SK-N-SH (cell line): ENCODE results near the gene SYCN.

Source experiments
- EP300 ChIP-seq, 2 experiments: IDR thresholded peaks; 2 replicates each; pipeline versions ENCODE4 v1.4.0 to v1.6.1; 2012; ENCODE audit warnings: borderline replicate concordance in 1 of 2, low read depth in 1 of 2, low read length in 1 of 2
- EZH2phosphoT487 ChIP-seq: fragments of 200-600 bp; sonication (generic); IDR thresholded peaks from 2 replicates; pipeline ENCODE4 v1.6.1; 2017; ENCODE audit warnings: low read depth, mixed run types, mild to moderate bottlenecking, antibody characterized with exemption, moderate library complexity, borderline replicate concordance
- GABPA ChIP-seq: IDR thresholded peaks from 2 replicates; pipeline ENCODE4 v1.4.0; 2012; ENCODE audit warnings: low read depth, mild to moderate bottlenecking
- GATA2 ChIP-seq: sonication (generic); formaldehyde crosslinking; IDR thresholded peaks from 2 replicates; pipeline ENCODE4 v1.5.0; 2020; ENCODE audit warnings: mild to moderate bottlenecking, missing genetic modification reagents
- NFIC ChIP-seq: IDR thresholded peaks from 2 replicates; pipeline ENCODE4 v1.4.0; 2012; ENCODE audit warnings: borderline replicate concordance
- NRF1 ChIP-seq: IDR thresholded peaks from 2 replicates; pipeline ENCODE4 v1.6.1; 2012; ENCODE audit warnings: low read depth, mild to moderate bottlenecking, low read length
- POLR2AphosphoS5 ChIP-seq: IDR thresholded peaks from 2 replicates; pipeline ENCODE4 v1.6.1; 2012; ENCODE audit warnings: low read depth, low read length
- RCOR1 ChIP-seq: fragments of 150-350 bp; IDR thresholded peaks from 2 replicates; pipeline ENCODE4 v1.6.1; 2017; ENCODE audit warnings: antibody characterized with exemption, low read length
- YY1 ChIP-seq: IDR thresholded peaks from 2 replicates; pipeline ENCODE4 v1.4.0; 2012; ENCODE audit warnings: low read depth, mild to moderate bottlenecking
- TF ChIP-seq, protein P1 (sequence below): fragments of 200-600 bp; sonication (generic); IDR thresholded peaks from 2 replicates; pipeline ENCODE4 v1.6.1; 2017; ENCODE audit warnings: antibody characterized with exemption, mild to moderate bottlenecking, moderate library complexity
- TF ChIP-seq, protein P2 (sequence below): IDR thresholded peaks from 2 replicates; pipeline ENCODE4 v1.6.1; 2012; ENCODE audit warnings: mild to moderate bottlenecking, low read depth, low read length, moderate library complexity
- TF ChIP-seq, protein P3 (sequence below): IDR thresholded peaks from 2 replicates; pipeline ENCODE4 v1.4.0; 2012; ENCODE audit warnings: low read depth
- TF ChIP-seq, protein P4 (sequence below): fragments of 150-350 bp; IDR thresholded peaks from 2 replicates; pipeline ENCODE4 v1.6.1; 2017; ENCODE audit warnings: antibody characterized with exemption, low read length, low read depth, borderline replicate concordance

DNA sequence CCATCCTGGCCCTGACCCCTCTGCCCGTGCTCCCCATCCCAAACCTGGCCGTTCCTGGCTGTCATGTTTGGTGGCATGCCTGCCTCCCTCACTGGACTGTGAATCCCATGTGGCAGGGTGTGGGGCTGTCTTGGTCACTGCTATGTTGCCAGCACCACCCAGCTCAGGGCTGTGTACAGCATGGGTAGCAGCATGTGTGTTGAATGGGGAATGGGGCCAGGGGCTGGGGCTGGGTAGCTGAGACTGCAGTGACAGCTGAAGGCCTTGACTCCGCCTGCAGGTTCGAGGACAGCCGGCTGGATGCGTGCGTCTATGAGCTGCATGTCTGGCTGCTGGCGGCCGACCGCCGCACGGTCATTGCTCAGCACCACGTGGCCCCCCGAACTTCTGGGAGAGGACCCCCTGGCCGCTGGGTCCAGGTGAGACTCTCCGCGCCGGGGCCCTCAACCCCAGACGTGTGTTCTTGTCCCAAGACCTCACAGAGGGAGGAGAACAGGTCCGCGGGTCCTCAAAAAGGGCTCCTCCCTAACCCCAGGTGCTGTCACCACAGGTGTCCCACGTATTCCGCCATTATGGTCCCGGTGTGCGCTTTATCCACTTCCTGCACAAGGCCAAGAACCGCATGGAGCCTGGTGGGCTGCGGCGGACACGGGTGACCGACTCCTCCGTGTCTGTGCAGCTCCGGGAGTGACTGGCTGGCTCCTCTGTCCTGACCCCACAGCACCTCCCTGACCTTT is 3.8 kb downstream of the SYCN start:
- TF ChIP-seq, protein P1, sequence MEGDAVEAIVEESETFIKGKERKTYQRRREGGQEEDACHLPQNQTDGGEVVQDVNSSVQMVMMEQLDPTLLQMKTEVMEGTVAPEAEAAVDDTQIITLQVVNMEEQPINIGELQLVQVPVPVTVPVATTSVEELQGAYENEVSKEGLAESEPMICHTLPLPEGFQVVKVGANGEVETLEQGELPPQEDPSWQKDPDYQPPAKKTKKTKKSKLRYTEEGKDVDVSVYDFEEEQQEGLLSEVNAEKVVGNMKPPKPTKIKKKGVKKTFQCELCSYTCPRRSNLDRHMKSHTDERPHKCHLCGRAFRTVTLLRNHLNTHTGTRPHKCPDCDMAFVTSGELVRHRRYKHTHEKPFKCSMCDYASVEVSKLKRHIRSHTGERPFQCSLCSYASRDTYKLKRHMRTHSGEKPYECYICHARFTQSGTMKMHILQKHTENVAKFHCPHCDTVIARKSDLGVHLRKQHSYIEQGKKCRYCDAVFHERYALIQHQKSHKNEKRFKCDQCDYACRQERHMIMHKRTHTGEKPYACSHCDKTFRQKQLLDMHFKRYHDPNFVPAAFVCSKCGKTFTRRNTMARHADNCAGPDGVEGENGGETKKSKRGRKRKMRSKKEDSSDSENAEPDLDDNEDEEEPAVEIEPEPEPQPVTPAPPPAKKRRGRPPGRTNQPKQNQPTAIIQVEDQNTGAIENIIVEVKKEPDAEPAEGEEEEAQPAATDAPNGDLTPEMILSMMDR = no peak
- TF ChIP-seq YY1 (no peak), NRF1 (no peak), EP300 (IDR thresholded peaks at IDR 0.05; ENCODE audit: borderline replicate concordance in 1 of 2, low read depth in 1 of 2, low read length in 1 of 2) (no peak), GABPA (no peak), GATA2 (CRISPR knock-in tag) (no peak), POLR2AphosphoS5 (no peak), NFIC (no peak), RCOR1 (no peak), EZH2phosphoT487 (no peak)
- TF ChIP-seq, protein P2, sequence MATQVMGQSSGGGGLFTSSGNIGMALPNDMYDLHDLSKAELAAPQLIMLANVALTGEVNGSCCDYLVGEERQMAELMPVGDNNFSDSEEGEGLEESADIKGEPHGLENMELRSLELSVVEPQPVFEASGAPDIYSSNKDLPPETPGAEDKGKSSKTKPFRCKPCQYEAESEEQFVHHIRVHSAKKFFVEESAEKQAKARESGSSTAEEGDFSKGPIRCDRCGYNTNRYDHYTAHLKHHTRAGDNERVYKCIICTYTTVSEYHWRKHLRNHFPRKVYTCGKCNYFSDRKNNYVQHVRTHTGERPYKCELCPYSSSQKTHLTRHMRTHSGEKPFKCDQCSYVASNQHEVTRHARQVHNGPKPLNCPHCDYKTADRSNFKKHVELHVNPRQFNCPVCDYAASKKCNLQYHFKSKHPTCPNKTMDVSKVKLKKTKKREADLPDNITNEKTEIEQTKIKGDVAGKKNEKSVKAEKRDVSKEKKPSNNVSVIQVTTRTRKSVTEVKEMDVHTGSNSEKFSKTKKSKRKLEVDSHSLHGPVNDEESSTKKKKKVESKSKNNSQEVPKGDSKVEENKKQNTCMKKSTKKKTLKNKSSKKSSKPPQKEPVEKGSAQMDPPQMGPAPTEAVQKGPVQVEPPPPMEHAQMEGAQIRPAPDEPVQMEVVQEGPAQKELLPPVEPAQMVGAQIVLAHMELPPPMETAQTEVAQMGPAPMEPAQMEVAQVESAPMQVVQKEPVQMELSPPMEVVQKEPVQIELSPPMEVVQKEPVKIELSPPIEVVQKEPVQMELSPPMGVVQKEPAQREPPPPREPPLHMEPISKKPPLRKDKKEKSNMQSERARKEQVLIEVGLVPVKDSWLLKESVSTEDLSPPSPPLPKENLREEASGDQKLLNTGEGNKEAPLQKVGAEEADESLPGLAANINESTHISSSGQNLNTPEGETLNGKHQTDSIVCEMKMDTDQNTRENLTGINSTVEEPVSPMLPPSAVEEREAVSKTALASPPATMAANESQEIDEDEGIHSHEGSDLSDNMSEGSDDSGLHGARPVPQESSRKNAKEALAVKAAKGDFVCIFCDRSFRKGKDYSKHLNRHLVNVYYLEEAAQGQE = no peak
- TF ChIP-seq, protein P3, sequence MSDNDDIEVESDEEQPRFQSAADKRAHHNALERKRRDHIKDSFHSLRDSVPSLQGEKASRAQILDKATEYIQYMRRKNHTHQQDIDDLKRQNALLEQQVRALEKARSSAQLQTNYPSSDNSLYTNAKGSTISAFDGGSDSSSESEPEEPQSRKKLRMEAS = no peak
- TF ChIP-seq, protein P4, sequence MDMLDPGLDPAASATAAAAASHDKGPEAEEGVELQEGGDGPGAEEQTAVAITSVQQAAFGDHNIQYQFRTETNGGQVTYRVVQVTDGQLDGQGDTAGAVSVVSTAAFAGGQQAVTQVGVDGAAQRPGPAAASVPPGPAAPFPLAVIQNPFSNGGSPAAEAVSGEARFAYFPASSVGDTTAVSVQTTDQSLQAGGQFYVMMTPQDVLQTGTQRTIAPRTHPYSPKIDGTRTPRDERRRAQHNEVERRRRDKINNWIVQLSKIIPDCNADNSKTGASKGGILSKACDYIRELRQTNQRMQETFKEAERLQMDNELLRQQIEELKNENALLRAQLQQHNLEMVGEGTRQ = no peak
